NCI-H446 (cell line): ENCODE results near the gene NKG7.
"Not testable (repeated sequence)": the region's sequence is repeated elsewhere in the genome, so short reads cannot be mapped to it uniquely, and the experiment has no call there.

Experiments
- DNase-seq, 2 experiments: peaks; one replicate each; lab custom pipeline; 2025; lab: John Stamatoyannopoulos, UW

NKG7 gene

GRCh38 chr19:51372649-51373504, at the start of gene NKG7:
Gene NKG7 (minus strand): TSS chr19:51372654. CDS start chr19:51372535, 119 bp downstream.
- no peak for DNase-seq

- peak; percentile 21 to 69 for DNase-seq
These were observed 49.6 kb upstream of the NKG7 start for GRCh38 chr19:51422053-51422448.

- DNase-seq: no peak
These were observed 49.0 kb upstream of the NKG7 start for GRCh38 chr19:51421229-51422052.

GRCh38 chr19:51420511-51420910, 48.1 kb upstream of the NKG7 start:
- not testable (repeated sequence) for DNase-seq

- no peak for DNase-seq
These were observed 46.3 kb upstream of the NKG7 start for GRCh38 chr19:51418707-51419106.

- no peak for DNase-seq
These were observed 45.3 kb upstream of the NKG7 start for GRCh38 chr19:51417810-51418157.

- no peak for DNase-seq
These were observed 44.8 kb upstream of the NKG7 start, which contains the start of gene SIGLEC10 for GRCh38 chr19:51417107-51417809. Gene SIGLEC10 (minus strand): TSS chr19:51417642. CDS start chr19:51417581, 61 bp downstream.

GRCh38 chr19:51416422-51416821, 44.0 kb upstream of the NKG7 start:
- DNase-seq: not testable (repeated sequence)

GRCh38 chr19:51415187-51415586, 42.7 kb upstream of the NKG7 start:
- DNase-seq: no peak

GRCh38 chr19:51410950-51411748, 38.7 kb upstream of the NKG7 start:
- DNase-seq: no peak

GRCh38 chr19:51407511-51408131, 35.2 kb upstream of the NKG7 start:
- DNase-seq: no peak

- DNase-seq: no peak
These were observed 29.7 kb upstream of the NKG7 start for GRCh38 chr19:51402117-51402516.

GRCh38 chr19:51399936-51400335, 27.5 kb upstream of the NKG7 start:
- not testable (repeated sequence) for DNase-seq

- no peak for DNase-seq
These were observed 26.8 kb upstream of the NKG7 start for GRCh38 chr19:51399231-51399630.

- DNase-seq: peak in 1 of 2 experiments; percentile 8
These were observed 25.7 kb upstream of the NKG7 start for GRCh38 chr19:51398096-51398704.

GRCh38 chr19:51397453-51397852, 25.0 kb upstream of the NKG7 start:
- DNase-seq: not testable (repeated sequence)

GRCh38 chr19:51396175-51396574, 23.7 kb upstream of the NKG7 start:
- DNase-seq: no peak

GRCh38 chr19:51394050-51394836, 21.8 kb upstream of the NKG7 start:
- peak; percentile 93 to 99 for DNase-seq

GRCh38 chr19:51392701-51393100, 20.2 kb upstream of the NKG7 start:
- DNase-seq: no peak
